Stimulated activated naive CD8-positive, alpha-beta T cell treated with anti-CD3 and anti-CD28 coated beads, Interleukin-15, Interleukin-2, amounts not matched to agents 100 ng/mL and 50 ng/mL, for 24 hours (primary cell): ENCODE data around the gene KHNYN.
"Not testable (repeated sequence)": the region's sequence is repeated elsewhere in the genome, so short reads cannot be mapped to it uniquely, and the experiment has no call there.

Experiments
- H3K27ac Mint-ChIP-seq: one replicate; pipeline ENCODE4 v1.8.0; 2021; ENCODE audit warnings: mild to moderate bottlenecking, mixed read lengths
- H3K27me3 Mint-ChIP-seq: one replicate; pipeline ENCODE4 v1.8.0; 2021; ENCODE audit warnings: mixed read lengths
- H3K36me3 Mint-ChIP-seq: one replicate; pipeline ENCODE4 v1.8.0; 2021; ENCODE audit warnings: low read depth, mixed read lengths
- H3K4me1 Mint-ChIP-seq: one replicate; pipeline ENCODE4 v1.8.0; 2021; ENCODE audit warnings: low read depth, mixed read lengths
- H3K4me3 Mint-ChIP-seq: one replicate; pipeline ENCODE4 v1.8.0; 2021; ENCODE audit warnings: mild to moderate bottlenecking, mixed read lengths
- H3K9me3 Mint-ChIP-seq: one replicate; pipeline ENCODE4 v1.8.0; 2021; ENCODE audit warnings: mixed read lengths

Gene KHNYN

DNA sequence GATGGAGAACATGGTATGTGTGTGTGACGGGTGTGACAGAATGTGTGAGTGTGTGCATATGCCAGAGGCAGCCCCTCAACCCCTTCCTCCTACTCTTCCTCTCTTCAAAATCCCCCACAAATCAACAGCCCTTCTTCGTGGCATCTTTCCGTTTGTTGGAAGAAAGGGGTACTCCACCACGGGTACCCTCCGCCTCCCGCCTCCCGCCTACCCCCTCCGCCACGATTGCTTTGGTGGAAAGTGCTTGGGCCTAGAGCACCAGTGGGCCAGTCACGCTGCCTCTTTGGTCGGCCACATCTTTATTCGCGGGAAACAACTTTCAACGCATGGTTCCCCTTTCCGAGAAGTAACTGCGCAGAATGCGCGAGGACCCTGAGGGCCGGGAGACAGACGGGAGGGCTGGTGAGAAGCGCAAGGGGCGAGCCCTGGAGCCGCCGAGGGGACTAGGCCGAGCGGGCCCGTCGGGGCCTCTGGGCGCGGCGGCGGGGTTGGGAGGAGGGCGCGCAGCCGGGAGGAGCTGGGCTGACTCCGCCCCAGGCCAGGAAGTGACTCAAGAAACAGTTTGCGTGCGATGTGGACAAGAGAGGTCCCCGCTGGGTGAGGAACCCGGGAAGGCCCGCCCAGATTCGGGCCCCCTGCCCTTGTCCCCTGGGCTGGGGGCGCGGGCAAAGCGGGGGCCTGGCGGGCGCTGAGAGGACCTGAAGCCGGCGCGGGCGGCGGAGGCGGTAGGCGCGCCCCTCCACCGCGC is at the start of gene KHNYN, which contains the start of gene CBLN3:
KHNYN (plus strand) TSS at position 560 of the 748 bp plus-strand sequence. CDS start 777 bp downstream, outside the sequence.
CBLN3 (minus strand) TSS at position 274 of the 748 bp plus-strand sequence. CDS start 614 bp downstream, outside the sequence.
- H3K4me1 Mint-ChIP-seq: peaks cover 46% of the 10 kb centered on the region
- peak within 1 kb of the TSS; percentile 91 for H3K4me3 Mint-ChIP-seq
- H3K9me3 Mint-ChIP-seq: no peaks in the 10 kb centered on the region
- H3K36me3 Mint-ChIP-seq: peaks cover 21% of the 10 kb centered on the region
- no peaks in the 10 kb centered on the region for H3K27me3 Mint-ChIP-seq
- peak within 1 kb of the TSS; percentile 95 for H3K27ac Mint-ChIP-seq

DNA sequence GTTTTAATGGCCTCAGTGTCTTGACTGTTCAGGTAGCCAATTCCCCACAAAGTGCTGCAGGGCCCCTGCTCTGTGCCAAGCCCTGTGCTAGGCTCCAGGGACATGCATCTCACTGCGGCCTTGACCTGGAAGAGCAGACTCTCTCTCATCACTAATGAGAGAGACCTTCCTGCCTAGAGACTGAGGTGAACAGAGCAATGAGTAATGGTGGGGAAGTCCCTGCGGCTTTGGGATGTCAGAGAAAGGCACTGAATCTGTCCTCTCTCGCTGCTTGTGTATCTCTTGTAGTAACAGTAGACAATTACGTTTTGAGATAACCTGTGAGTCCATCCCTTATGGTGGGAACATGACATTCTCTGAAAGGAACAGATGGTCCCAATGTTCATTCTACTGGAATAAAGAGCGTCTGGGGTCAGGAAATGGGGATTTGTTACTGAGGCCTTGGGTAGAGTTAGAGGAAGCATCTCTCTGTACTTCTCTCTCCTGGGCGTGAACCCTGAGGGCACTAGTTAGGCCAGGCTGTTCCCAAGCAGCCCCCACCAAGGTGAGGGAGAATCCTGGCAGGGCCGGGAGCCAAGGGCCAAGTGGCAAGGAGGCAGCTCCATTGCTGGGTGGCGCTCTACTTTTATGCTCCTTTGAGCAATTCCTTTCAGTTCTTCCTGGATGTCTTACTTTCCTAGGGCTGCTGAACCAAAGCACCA is 48.2 kb upstream of the KHNYN start:
- Mint-ChIP-seq H3K27me3 (peaks cover 8% of the 10 kb centered on the region), H3K27ac (no peak overlapping the region), H3K36me3 (no peaks in the 10 kb centered on the region), H3K9me3 (no peaks in the 10 kb centered on the region), H3K4me1 (no peaks in the 10 kb centered on the region), H3K4me3 (no peak overlapping the region)

- no peak overlapping the region for H3K4me3 Mint-ChIP-seq
- peaks cover 13% of the 10 kb centered on the region for H3K27me3 Mint-ChIP-seq
- no peaks in the 10 kb centered on the region for H3K4me1 Mint-ChIP-seq
- H3K36me3 Mint-ChIP-seq: no peaks in the 10 kb centered on the region
- H3K27ac Mint-ChIP-seq: no peak overlapping the region
- H3K9me3 Mint-ChIP-seq: no peaks in the 10 kb centered on the region
These were observed 47.7 kb upstream of the KHNYN start for GRCh38 chr14:24382064-24382371.

- Mint-ChIP-seq H3K4me1 (no peaks in the 10 kb centered on the region), H3K27me3 (peaks cover 19% of the 10 kb centered on the region), H3K9me3 (no peaks in the 10 kb centered on the region), H3K36me3 (no peaks in the 10 kb centered on the region), H3K27ac (no peak overlapping the region), H3K4me3 (no peak overlapping the region)
These were observed 45.6 kb upstream of the KHNYN start for GRCh38 chr14:24384169-24384568.

DNA sequence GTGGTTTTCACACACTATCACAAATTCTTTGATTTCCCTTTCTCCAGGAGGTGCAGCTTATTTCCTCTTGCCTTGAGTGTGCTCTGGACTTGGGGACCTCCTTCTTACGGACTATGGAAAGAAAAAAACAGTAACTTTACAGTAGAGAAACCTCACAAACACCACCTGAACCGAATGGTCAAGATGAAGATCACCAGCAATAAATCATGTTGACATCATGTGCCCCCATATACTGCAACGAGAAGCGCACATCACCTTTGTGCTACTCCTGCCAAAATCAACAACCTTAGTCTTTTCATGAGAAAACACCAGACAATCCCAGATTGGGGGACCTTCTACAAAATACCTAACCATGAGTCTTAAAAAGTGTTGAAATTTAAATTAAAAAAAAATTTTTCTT is 44.2 kb upstream of the KHNYN start:
- no peaks in the 10 kb centered on the region for H3K36me3 Mint-ChIP-seq
- no peak overlapping the region for H3K27ac Mint-ChIP-seq
- H3K9me3 Mint-ChIP-seq: no peaks in the 10 kb centered on the region
- H3K27me3 Mint-ChIP-seq: peaks cover 19% of the 10 kb centered on the region
- H3K4me3 Mint-ChIP-seq: no peak overlapping the region
- no peaks in the 10 kb centered on the region for H3K4me1 Mint-ChIP-seq

DNA sequence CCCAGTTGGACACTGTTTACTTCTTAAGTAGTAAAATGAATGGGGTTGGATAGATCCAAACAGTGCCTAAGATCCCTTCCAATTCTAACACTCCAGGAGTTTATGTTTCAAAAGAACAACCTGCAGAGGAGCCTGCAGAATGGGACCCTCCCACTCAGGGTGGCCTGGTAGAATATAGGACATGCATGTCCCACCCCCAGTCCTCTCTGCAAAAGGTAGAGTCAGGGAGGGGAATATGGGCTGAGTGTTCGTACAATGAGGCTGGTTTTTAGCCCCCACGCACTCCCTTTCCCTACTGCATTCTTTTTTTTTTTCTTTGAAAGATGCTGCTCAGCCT is 42.8 kb upstream of the KHNYN start:
- Mint-ChIP-seq H3K27ac (no peak overlapping the region), H3K36me3 (no peaks in the 10 kb centered on the region), H3K9me3 (no peaks in the 10 kb centered on the region), H3K4me3 (no peak overlapping the region), H3K27me3 (peaks cover 25% of the 10 kb centered on the region), H3K4me1 (no peaks in the 10 kb centered on the region)

- not testable (repeated sequence) for H3K36me3 Mint-ChIP-seq, H3K4me1 Mint-ChIP-seq, H3K4me3 Mint-ChIP-seq, H3K9me3 Mint-ChIP-seq, H3K27ac Mint-ChIP-seq
- peaks cover 25% of the 10 kb centered on the region for H3K27me3 Mint-ChIP-seq
These were observed 42.2 kb upstream of the KHNYN start for GRCh38 chr14:24387579-24387978.

- Mint-ChIP-seq H3K4me3 (no peak overlapping the region), H3K4me1 (no peaks in the 10 kb centered on the region), H3K9me3 (no peaks in the 10 kb centered on the region), H3K27me3 (peaks cover 25% of the 10 kb centered on the region), H3K27ac (no peak overlapping the region), H3K36me3 (no peaks in the 10 kb centered on the region)
These were observed 41.1 kb upstream of the KHNYN start for GRCh38 chr14:24388474-24389179.

GRCh38 chr14:24389226-24389848 is 40.4 kb upstream of the KHNYN start:
- Mint-ChIP-seq H3K36me3 (no peaks in the 10 kb centered on the region), H3K9me3 (no peaks in the 10 kb centered on the region), H3K4me3 (no peak overlapping the region), H3K27me3 (peaks cover 23% of the 10 kb centered on the region), H3K27ac (no peak overlapping the region), H3K4me1 (no peaks in the 10 kb centered on the region)

GRCh38 chr14:24390701-24391468 is 38.9 kb upstream of the KHNYN start:
- no peaks in the 10 kb centered on the region for H3K36me3 Mint-ChIP-seq
- no peaks in the 10 kb centered on the region for H3K4me1 Mint-ChIP-seq
- H3K9me3 Mint-ChIP-seq: no peaks in the 10 kb centered on the region
- H3K27ac Mint-ChIP-seq: no peak overlapping the region
- no peak overlapping the region for H3K4me3 Mint-ChIP-seq
- peaks cover 20% of the 10 kb centered on the region for H3K27me3 Mint-ChIP-seq

GRCh38 chr14:24392325-24393091 is 37.2 kb upstream of the KHNYN start:
- Mint-ChIP-seq H3K27ac (no peak overlapping the region), H3K4me1 (no peaks in the 10 kb centered on the region), H3K27me3 (peaks cover 12% of the 10 kb centered on the region), H3K36me3 (no peaks in the 10 kb centered on the region), H3K4me3 (no peak overlapping the region), H3K9me3 (no peaks in the 10 kb centered on the region)

GRCh38 chr14:24394275-24394674 is 35.5 kb upstream of the KHNYN start:
- Mint-ChIP-seq H3K36me3 (no peaks in the 10 kb centered on the region), H3K27me3 (peaks cover 8% of the 10 kb centered on the region), H3K4me3 (no peak overlapping the region), H3K9me3 (no peaks in the 10 kb centered on the region), H3K27ac (no peak overlapping the region), H3K4me1 (peaks cover under 1% of the 10 kb centered on the region)

DNA sequence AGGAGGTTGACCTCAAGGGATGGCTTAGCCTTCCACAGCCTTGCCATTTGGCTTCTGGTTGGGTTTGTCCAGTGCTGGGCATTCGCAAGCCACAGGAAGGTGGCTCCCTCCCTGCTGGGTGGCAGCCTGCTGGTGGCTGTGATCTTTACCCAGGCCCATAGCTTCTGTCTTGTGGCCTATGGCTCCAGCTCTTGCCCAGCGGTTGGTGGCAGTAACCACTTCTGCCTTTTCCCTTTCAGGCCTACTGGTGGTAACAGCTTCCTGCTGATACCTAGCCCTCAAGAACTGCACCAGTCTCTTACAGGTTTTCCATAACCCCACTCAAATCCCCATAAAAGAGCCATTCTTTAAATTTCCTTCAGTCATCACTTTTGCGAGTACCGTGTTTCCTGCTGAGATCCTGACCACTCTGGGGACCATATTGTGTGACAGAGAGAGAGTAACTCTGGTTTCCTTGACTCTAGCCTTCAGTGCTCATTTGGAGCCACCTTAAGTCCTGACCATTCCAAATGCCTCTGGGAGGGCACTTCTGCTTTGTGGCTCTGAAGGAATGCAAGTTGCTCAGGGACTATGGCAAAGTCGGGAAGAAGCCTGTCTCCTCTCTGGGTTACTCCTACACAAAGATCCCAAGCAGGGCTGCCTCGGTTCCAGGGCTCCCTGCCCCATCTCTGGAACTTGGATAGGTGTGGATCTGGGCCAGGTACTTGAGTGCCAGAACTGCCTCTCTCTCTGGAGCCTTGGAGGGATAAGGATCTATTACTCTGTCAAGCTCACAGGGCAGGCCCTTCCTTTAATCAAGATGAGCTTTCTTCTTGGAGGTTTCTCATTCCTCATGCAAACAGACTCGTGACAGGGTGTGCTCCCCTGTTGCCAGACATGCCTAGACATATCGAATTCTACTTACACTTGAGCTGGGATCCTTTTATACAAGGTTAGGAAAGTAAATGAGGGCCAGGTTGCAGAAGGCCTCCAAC is 33.9 kb upstream of the KHNYN start:
- Mint-ChIP-seq H3K36me3 (no peaks in the 10 kb centered on the region), H3K9me3 (no peaks in the 10 kb centered on the region), H3K27ac (peak overlapping the region; percentile 23), H3K4me3 (no peak overlapping the region), H3K27me3 (peaks cover 13% of the 10 kb centered on the region), H3K4me1 (peaks cover 4% of the 10 kb centered on the region)
